Activated CD4-positive, CD25-positive, alpha-beta regulatory T cell treated with anti-CD3 and anti-CD28 coated beads, Interleukin-2, amount 50 U/mL, for 24 hours (primary cell): ENCODE results near the gene SIRPA.

Source experiments
- ATAC-seq, 2 donors: fragments of 150-1000 bp; cut with Tn5 transposase; one replicate each; pipeline ENCODE4 v1.10.0; 2021; ENCODE audit warnings: mild to moderate bottlenecking in 1 of 2, moderate library complexity in 1 of 2

Gene SIRPA

GRCh38 chr20:1934721-1935573, 39.7 kb downstream of the SIRPA start:
- ATAC-seq = no peak

- no peak for ATAC-seq
Measured at GRCh38 chr20:1935696-1936366, 40.6 kb downstream of the SIRPA start.

- ATAC-seq = no peak
Measured at GRCh38 chr20:1937316-1937976, 42.2 kb downstream of the SIRPA start.

- ATAC-seq = no peak
Measured at GRCh38 chr20:1938464-1939269, 43.5 kb downstream of the SIRPA start.

- no peak for ATAC-seq
Measured at GRCh38 chr20:1939270-1939595, 44.0 kb downstream of the SIRPA start.

GRCh38 chr20:1940581-1940980, 45.4 kb downstream of the SIRPA start:
- no peak for ATAC-seq

GRCh38 chr20:1941226-1941625, 46.0 kb downstream of the SIRPA start:
- ATAC-seq = no peak

GRCh38 chr20:1942061-1942460, 46.9 kb downstream of the SIRPA start:
- no peak for ATAC-seq

- no peak for ATAC-seq
Measured at GRCh38 chr20:1942486-1943274, 47.5 kb downstream of the SIRPA start.

GRCh38 chr20:1943275-1944002, 48.2 kb downstream of the SIRPA start:
- ATAC-seq = no peak

GRCh38 chr20:1944345-1945091, 49.3 kb downstream of the SIRPA start:
- no peak for ATAC-seq

GRCh38 chr20:1945134-1945618, 50.0 kb downstream of the SIRPA start:
- no peak for ATAC-seq

- no peak for ATAC-seq
Measured at GRCh38 chr20:1945660-1946059, 50.5 kb downstream of the SIRPA start.

- no peak for ATAC-seq
Measured at GRCh38 chr20:1946442-1946761, 51.2 kb downstream of the SIRPA start.

GRCh38 chr20:1946762-1947534, 51.7 kb downstream of the SIRPA start:
- no peak for ATAC-seq

GRCh38 chr20:1947535-1947846, 52.3 kb downstream of the SIRPA start:
- no peak for ATAC-seq

GRCh38 chr20:1949347-1950100, 54.3 kb downstream of the SIRPA start:
- ATAC-seq = no peak

- no peak for ATAC-seq
Measured at GRCh38 chr20:1950836-1951235, 55.6 kb downstream of the SIRPA start.

GRCh38 chr20:1951436-1952115, 56.4 kb downstream of the SIRPA start:
- no peak for ATAC-seq
